ENCODE results near the gene NDUFB5. TPM values are rescaled to one million over a fixed set of nuclear protein-coding genes. Genes with fewer than 3 reads are reported as not detected.

The NDUFB5 gene
- 10 to 100 TPM; 32.5 to 52.6 TPM for total RNA-seq
- polyA plus RNA-seq = 100 to 1,000 TPM in 1 of 2 donors, 10 to 100 TPM in 1; 66.3 to 131 TPM
- long read RNA-seq, donor 1, transcript NDUFB5-201 (6 exons, 1,141 nt) = major isoform, 18 of 20 reads
- long read RNA-seq, donor 1, partial matches to known transcripts = 0 of 20 reads
- long read RNA-seq, donor 1, other reads (novel, unspliced or antisense) = 2 of 20 reads
- long read RNA-seq, donor 2, transcript NDUFB5-201 (6 exons, 1,141 nt) = major isoform, 7 of 9 reads
- long read RNA-seq, donor 2, partial matches to known transcripts = 1 of 9 reads
- long read RNA-seq, donor 2, other reads (novel, unspliced or antisense) = 1 of 9 reads

GRCh38 chr3:179604321-179605078, at the start of gene NDUFB5, which contains the start of gene MRPL47:
Gene NDUFB5 (plus strand): TSS chr3:179604794. CDS start chr3:179604816, 22 bp downstream.
Gene MRPL47 (minus strand): TSS chr3:179604638. CDS start chr3:179604624, 14 bp downstream.
- H3K36me3 ChIP-seq (ENCODE audit: control insufficient read depth in 1 of 2, insufficient read depth in 2 of 2, low read length in 1 of 2) = no peaks in the 10 kb centered on the region
- peak; percentile 96 to 97 for DNase-seq
- peak; percentile 100 for ATAC-seq (ENCODE audit: low FRiP score)
- peak within 1 kb of the TSS; percentile 91 to 93 for H3K4me3 ChIP-seq (ENCODE audit: low read length in 2 of 2)
- WGBS, 2 donors = 0% methylated on average over 45 of the region's 45 CpGs
- H3K9me3 ChIP-seq (ENCODE audit: control insufficient read depth, low read length) = no peaks in the 10 kb centered on the region
- no peaks in the 10 kb centered on the region for H3K27me3 ChIP-seq (ENCODE audit: control insufficient read depth in 1 of 2, insufficient read depth in 2 of 2, low read length in 1 of 2)
- no peaks in the 10 kb centered on the region for H3K4me1 ChIP-seq (ENCODE audit: control insufficient read depth in 1 of 2, insufficient read depth in 2 of 2, low read length in 2 of 2)
- peak within 1 kb of the TSS; percentile 84 to 88 for H3K27ac ChIP-seq (ENCODE audit: low read depth in 1 of 2, low read length in 2 of 2)
- intact Hi-C loops (cut with DNase I) = loop anchor here (5.0 kb wide), 2 partner anchors 37 to 48 kb away; partner anchors contain the start of gene USP13 (in 1 of the 2)

GRCh38 chr3:179558742-179559364, 45.7 kb upstream of the NDUFB5 start:
- ATAC-seq (ENCODE audit: low FRiP score) = no peak

DNA sequence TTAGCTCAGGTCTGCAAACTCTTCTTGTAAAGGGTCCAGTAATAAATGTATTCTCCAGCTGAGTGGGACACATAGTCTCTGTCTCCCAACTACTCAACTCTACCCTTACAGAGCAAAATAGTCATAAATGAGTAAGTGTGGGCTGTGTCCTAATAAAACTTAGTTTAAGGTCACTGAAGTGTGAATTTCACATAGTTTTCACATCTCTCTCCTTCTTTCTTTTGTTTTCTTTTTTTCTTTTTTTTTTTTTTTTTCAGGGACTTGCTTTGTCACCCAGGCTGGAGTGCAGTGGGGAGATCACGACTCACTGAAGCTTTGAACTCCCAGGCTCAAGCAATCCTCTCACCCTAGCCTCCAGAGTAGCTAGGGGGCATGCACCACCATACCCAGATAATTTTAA, 43.8 kb upstream of the NDUFB5 start:
- DNase-seq (no peak), ATAC-seq (ENCODE audit: low FRiP score) (no peak)
- Histone ChIP-seq H3K9me3 (ENCODE audit: control insufficient read depth, low read length) (no peaks in the 10 kb centered on the region), H3K4me1 (ENCODE audit: control insufficient read depth in 1 of 2, insufficient read depth in 2 of 2, low read length in 2 of 2) (peaks cover 0 to 4% of the 10 kb centered on the region in 2 donors), H3K27ac (ENCODE audit: low read depth in 1 of 2, low read length in 2 of 2) (no peak overlapping the region), H3K4me3 (ENCODE audit: low read length in 2 of 2) (no peak overlapping the region), H3K27me3 (ENCODE audit: control insufficient read depth in 1 of 2, insufficient read depth in 2 of 2, low read length in 1 of 2) (no peaks in the 10 kb centered on the region), H3K36me3 (ENCODE audit: control insufficient read depth in 1 of 2, insufficient read depth in 2 of 2, low read length in 1 of 2) (no peaks in the 10 kb centered on the region)
- 92% methylated on average over 1 of the region's 1 CpG for WGBS, 2 donors
- intact Hi-C loops (cut with DNase I) = loop anchor here in 1 of 2 donors (5.0 kb wide), 3 partner anchors 108 to 238 kb away; partner anchors contain the start of genes GNB4, MFN1 and ZNF639

More at GRCh38 chr3:179558742-179559364, 45.7 kb upstream of the NDUFB5 start:
- no peaks in the 10 kb centered on the region for H3K36me3 ChIP-seq (ENCODE audit: control insufficient read depth in 1 of 2, insufficient read depth in 2 of 2, low read length in 1 of 2)
- no peak overlapping the region for H3K27ac ChIP-seq (ENCODE audit: low read depth in 1 of 2, low read length in 2 of 2)
- no peak overlapping the region for H3K4me3 ChIP-seq (ENCODE audit: low read length in 2 of 2)
- H3K9me3 ChIP-seq (ENCODE audit: control insufficient read depth, low read length) = no peaks in the 10 kb centered on the region
- peak; percentile 66 to 78 for DNase-seq
- H3K4me1 ChIP-seq (ENCODE audit: control insufficient read depth in 1 of 2, insufficient read depth in 2 of 2, low read length in 2 of 2) = peaks cover 0 to 3% of the 10 kb centered on the region in 2 donors
- WGBS, 2 donors = 0 to 1% methylated on average over 3 of the region's 3 CpGs
- H3K27me3 ChIP-seq (ENCODE audit: control insufficient read depth in 1 of 2, insufficient read depth in 2 of 2, low read length in 1 of 2) = no peaks in the 10 kb centered on the region
- intact Hi-C loops (cut with DNase I) = loop anchor here (2.0 to 5.0 kb wide), 3 partner anchors 107 to 138 kb away; partner anchors contain the start of gene GNB4 (in 1 of the 2)

DNA sequence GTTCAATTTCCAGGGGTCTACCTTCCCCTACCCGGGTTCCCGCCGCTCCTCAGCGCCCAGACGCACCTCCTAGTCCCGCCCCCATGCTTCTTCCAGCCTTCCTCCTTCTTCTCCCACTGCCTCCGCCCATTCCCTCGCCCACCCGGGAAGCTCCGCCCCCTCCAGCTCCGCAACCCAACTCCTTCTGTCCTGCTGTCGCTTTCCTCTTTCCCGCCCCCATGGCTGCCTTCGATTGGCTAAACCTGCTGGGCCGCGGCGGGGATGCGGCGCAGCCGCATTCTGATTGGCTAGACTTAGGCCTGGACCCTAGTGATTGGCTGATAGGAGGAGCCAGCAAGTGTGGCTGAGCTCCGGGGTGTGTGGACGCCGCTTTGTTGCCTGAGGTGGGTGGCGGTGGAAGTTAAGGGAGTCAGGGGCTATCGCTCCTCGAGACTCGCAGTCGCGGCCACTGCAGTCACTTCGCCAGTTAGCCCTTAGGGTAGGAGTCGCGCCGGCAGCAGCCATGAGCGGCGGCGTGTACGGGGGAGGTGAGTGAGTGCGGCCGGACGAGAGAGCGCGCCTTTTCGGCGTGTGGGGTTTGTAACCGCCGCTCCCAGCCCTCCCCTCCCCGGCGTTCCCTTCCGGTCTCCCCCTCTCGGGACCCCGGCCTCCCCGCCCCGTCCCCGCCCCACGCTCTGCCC, 41.9 kb upstream of the NDUFB5 start, which contains the start of gene ACTL6A:
Gene ACTL6A, plus strand, starts transcription at position 336 of the 680 bp plus-strand sequence. Its CDS starts 167 bp downstream, at position 503.
- intact Hi-C loops (cut with DNase I) = loop anchor here in 1 of 2 donors (5.0 kb wide), 3 partner anchors 110 to 240 kb away; partner anchors contain the start of genes GNB4, MFN1 and ZNF639
- H3K27ac ChIP-seq (ENCODE audit: low read depth in 1 of 2, low read length in 2 of 2) = peak within 1 kb of the TSS in 1 of 2 donors; percentile 55

GRCh38 chr3:179563271-179563783, 41.3 kb upstream of the NDUFB5 start:
- H3K4me1 ChIP-seq (ENCODE audit: control insufficient read depth in 1 of 2, insufficient read depth in 2 of 2, low read length in 2 of 2) = peaks cover 0 to 4% of the 10 kb centered on the region in 2 donors
- H3K27me3 ChIP-seq (ENCODE audit: control insufficient read depth in 1 of 2, insufficient read depth in 2 of 2, low read length in 1 of 2) = no peaks in the 10 kb centered on the region
- no peaks in the 10 kb centered on the region for H3K9me3 ChIP-seq (ENCODE audit: control insufficient read depth, low read length)
- peak overlapping the region in 1 of 2 donors; percentile 46 for H3K27ac ChIP-seq (ENCODE audit: low read depth in 1 of 2, low read length in 2 of 2)
- no peaks in the 10 kb centered on the region for H3K36me3 ChIP-seq (ENCODE audit: control insufficient read depth in 1 of 2, insufficient read depth in 2 of 2, low read length in 1 of 2)
- H3K4me3 ChIP-seq (ENCODE audit: low read length in 2 of 2) = peak overlapping the region; percentile 82 to 87
- peak; percentile 74 to 87 for DNase-seq
- WGBS, 2 donors = 0% methylated on average over 31 to 40 of the region's 40 CpGs
- intact Hi-C loops (cut with DNase I) = loop anchor here in 1 of 2 donors (5.0 kb wide), 3 partner anchors 111 to 241 kb away; partner anchors contain the start of genes GNB4, MFN1 and ZNF639
- peak; percentile 76 for ATAC-seq (ENCODE audit: low FRiP score)

More for the DNA sequence above, 41.9 kb upstream of the NDUFB5 start, which contains the start of gene ACTL6A:
- no peaks in the 10 kb centered on the region for H3K36me3 ChIP-seq (ENCODE audit: control insufficient read depth in 1 of 2, insufficient read depth in 2 of 2, low read length in 1 of 2)
- peaks cover 0 to 4% of the 10 kb centered on the region in 2 donors for H3K4me1 ChIP-seq (ENCODE audit: control insufficient read depth in 1 of 2, insufficient read depth in 2 of 2, low read length in 2 of 2)
- H3K9me3 ChIP-seq (ENCODE audit: control insufficient read depth, low read length) = no peaks in the 10 kb centered on the region
- ATAC-seq (ENCODE audit: low FRiP score) = peak; percentile 99
- peak within 1 kb of the TSS; percentile 82 to 87 for H3K4me3 ChIP-seq (ENCODE audit: low read length in 2 of 2)
- WGBS, 2 donors = 0 to 1% methylated on average over 52 to 55 of the region's 55 CpGs
- no peaks in the 10 kb centered on the region for H3K27me3 ChIP-seq (ENCODE audit: control insufficient read depth in 1 of 2, insufficient read depth in 2 of 2, low read length in 1 of 2)
- DNase-seq = peak; percentile 100

DNA sequence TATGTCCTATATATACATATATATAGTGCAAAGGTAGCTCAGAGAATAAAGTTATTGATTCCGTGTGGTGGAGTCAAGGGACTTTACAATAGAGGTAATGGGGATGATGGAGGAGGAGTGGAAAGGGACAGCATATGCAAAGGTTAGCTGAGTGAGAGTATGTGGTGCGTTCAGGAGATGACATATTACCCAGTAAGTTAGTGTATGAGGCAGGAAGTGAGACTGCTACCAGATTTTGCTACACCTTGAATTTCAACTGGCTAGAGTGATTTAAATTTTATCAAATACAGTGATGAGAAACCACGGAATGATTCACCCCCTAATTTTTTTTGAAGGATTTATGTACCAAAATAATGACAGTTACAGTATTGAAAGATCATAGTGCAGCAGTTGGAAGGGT, 39.1 kb upstream of the NDUFB5 start:
- peaks cover 0 to 2% of the 10 kb centered on the region in 2 donors for H3K36me3 ChIP-seq (ENCODE audit: control insufficient read depth in 1 of 2, insufficient read depth in 2 of 2, low read length in 1 of 2)

DNA sequence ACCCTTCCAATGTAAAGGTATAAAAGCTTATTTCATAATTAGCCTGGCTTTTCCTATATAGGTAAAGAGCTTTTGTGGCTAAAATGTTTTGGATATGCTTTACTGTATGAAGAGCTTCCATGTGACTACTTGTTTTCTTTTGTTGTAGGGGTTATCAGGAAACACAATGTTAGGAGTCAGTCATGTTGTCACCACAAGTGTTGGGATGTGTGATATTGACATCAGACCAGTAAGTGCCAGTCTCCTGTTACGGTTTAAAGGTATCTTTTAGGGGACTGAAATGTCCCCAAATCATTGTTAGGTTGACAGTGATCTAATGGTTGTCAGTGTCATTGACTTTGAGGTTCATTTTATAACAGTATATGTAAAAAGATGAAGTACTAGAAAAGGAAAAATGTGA, 23.6 kb upstream of the NDUFB5 start:
- no peak for DNase-seq
- Histone ChIP-seq H3K4me3 (ENCODE audit: low read length in 2 of 2) (no peak overlapping the region), H3K9me3 (ENCODE audit: control insufficient read depth, low read length) (no peaks in the 10 kb centered on the region), H3K4me1 (ENCODE audit: control insufficient read depth in 1 of 2, insufficient read depth in 2 of 2, low read length in 2 of 2) (no peaks in the 10 kb centered on the region), H3K36me3 (ENCODE audit: control insufficient read depth in 1 of 2, insufficient read depth in 2 of 2, low read length in 1 of 2) (peaks cover 2 to 4% of the 10 kb centered on the region in 2 donors), H3K27me3 (ENCODE audit: control insufficient read depth in 1 of 2, insufficient read depth in 2 of 2, low read length in 1 of 2) (no peaks in the 10 kb centered on the region), H3K27ac (ENCODE audit: low read depth in 1 of 2, low read length in 2 of 2) (no peak overlapping the region)
- ATAC-seq (ENCODE audit: low FRiP score) = no peak
- 91 to 94% methylated on average over 1 of the region's 1 CpG for WGBS, 2 donors
- intact Hi-C loops (cut with DNase I) = no loop called here

More for the DNA sequence above, 39.1 kb upstream of the NDUFB5 start:
- WGBS, 2 donors = 88 to 89% methylated on average over 3 of the region's 3 CpGs
- intact Hi-C loops (cut with DNase I) = loop anchor here in 1 of 2 donors (5.0 kb wide), 1 partner anchor 37 kb away; the partner anchor contains the start of genes MRPL47 and NDUFB5
- Histone ChIP-seq H3K4me1 (ENCODE audit: control insufficient read depth in 1 of 2, insufficient read depth in 2 of 2, low read length in 2 of 2) (peaks cover 0 to 4% of the 10 kb centered on the region in 2 donors), H3K27ac (ENCODE audit: low read depth in 1 of 2, low read length in 2 of 2) (no peak overlapping the region), H3K27me3 (ENCODE audit: control insufficient read depth in 1 of 2, insufficient read depth in 2 of 2, low read length in 1 of 2) (no peaks in the 10 kb centered on the region), H3K4me3 (ENCODE audit: low read length in 2 of 2) (no peak overlapping the region), H3K9me3 (ENCODE audit: control insufficient read depth, low read length) (no peaks in the 10 kb centered on the region)
- ATAC-seq (ENCODE audit: low FRiP score) (no peak), DNase-seq (no peak)

All from aorta (tissue), 5 donors.